Kidney (tissue), 22 donors: ENCODE measurements around the gene TMEM184C. TPM values are rescaled to one million over a fixed set of nuclear protein-coding genes. Genes with fewer than 3 reads are reported as not detected.

Experiments used
- DNase-seq, 5 donors: peaks; one replicate each; pipeline ENCODE4 v3.0.0-alpha.2; 2013 to 2020
- FAIRE-seq: peaks from 2 replicates; lab custom pipeline; 2012; peaks lifted over from hg19 to GRCh38; lab: Jason Lieb, UNC
- H3K27ac ChIP-seq, 2 donors: one replicate each; pipeline ENCODE4 v1.7.0; 2013; ENCODE audit warnings: low read depth in 2 of 2, low read length in 2 of 2, inconsistent platforms in 1 of 2
- H3K27me3 ChIP-seq: one replicate; pipeline ENCODE4 v1.7.1; 2013; ENCODE audit warnings: low read length, inconsistent platforms; ENCODE audit not compliant: control insufficient read depth, insufficient read depth
- H3K36me3 ChIP-seq, 3 donors: one replicate each; pipeline versions ENCODE4 v1.7.0 to v1.7.1; 2013; ENCODE audit warnings: low read length in 3 of 3, control low read depth in 1 of 3, inconsistent platforms in 1 of 3; ENCODE audit not compliant: insufficient read depth in 3 of 3, control insufficient read depth in 2 of 3
- H3K4me1 ChIP-seq, 3 donors: one replicate each; pipeline versions ENCODE4 v1.7.0 to v1.7.1; 2013; ENCODE audit warnings: low read length in 3 of 3, inconsistent platforms in 1 of 3, low read depth in 1 of 3; ENCODE audit not compliant: control insufficient read depth in 2 of 3, insufficient read depth in 2 of 3
- H3K4me3 ChIP-seq, 3 donors: one replicate each; pipeline versions ENCODE4 v1.7.0 to v1.8.1; 2013; ENCODE audit warnings: low read length in 3 of 3, control low read depth in 1 of 3, inconsistent platforms in 1 of 3
- H3K9ac ChIP-seq, 3 donors: one replicate each; pipeline versions ENCODE4 v1.7.0 to v1.7.1; 2013; ENCODE audit warnings: low read length in 3 of 3, control low read depth in 1 of 3, inconsistent platforms in 1 of 3
- H3K9me3 ChIP-seq, 3 donors: one replicate each; pipeline versions ENCODE4 v1.7.0 to v1.7.1; 2013; ENCODE audit warnings: low read length in 3 of 3, control low read depth in 1 of 3, inconsistent platforms in 1 of 3; ENCODE audit not compliant: control insufficient read depth in 2 of 3, insufficient read depth in 1 of 3
- CTCF ChIP-seq: IDR thresholded peaks from 3 replicates; pipeline ENCODE4 v1.5.1; 2012; ENCODE audit warnings: mild to moderate bottlenecking, moderate library complexity, borderline replicate concordance; ENCODE audit not compliant: insufficient read depth; ENCODE audit errors: extremely low read depth
- intact Hi-C: fragments of 100-400 bp; cut with DNase I; formaldehyde crosslinking; loops from one replicate; pipeline ENCODE4 v1.11.1; 2022
- long read RNA-seq, 10 donors: library from polyadenylated mRNA in 1 of 10; unstranded in 1 of 10; transcript quantifications; one replicate each; pipeline ENCODE4 v2.0.0 and lab custom pipeline, GENCODE V29; 2021 to 2026
- polyA plus RNA-seq: library from polyadenylated mRNA; stranded (reverse); fragments of 350-450 nt; fragmentation: Illumina TruSeq; extraction: RNeasy Lipid Tissue Mini Kit (QIAGEN cat#74804); gene quantifications from one replicate; pipeline ENCODE4 v1.2.3, GENCODE V29; 2014; ENCODE audit warnings: low read depth, low replicate concordance; ENCODE audit not compliant: insufficient read depth
- total RNA-seq: library from RNA; stranded (reverse); fragmentation: NEBNext Ultra II Directional; extraction: Animal tissue kit (Norgen Biotek cat#: 25700); gene quantifications from one replicate; pipeline ENCODE4 v1.2.1, GENCODE V29; 2021
- donor health status: control.
- donor health status: control.
- donor health status: control.
- donor health status: control.
- donor health status: control.
- donor health status: DM: yes; HTN: yes; CAD: no.
- donor health status: Normal renal cell carcinoma (clear cell type).

Gene TMEM184C
- 33.7 TPM for total RNA-seq
- 16.2 TPM for polyA plus RNA-seq
- long read RNA-seq, donor 1, full-length matches to known transcripts, result 5 of 59 reads
- long read RNA-seq, donor 1, partial matches to known transcripts, result 46 of 59 reads
- long read RNA-seq, donor 1, other reads (novel, unspliced or antisense), result 8 of 59 reads
- long read RNA-seq, donor 2, full-length matches to known transcripts, result 17 of 17 reads
- long read RNA-seq, donor 2, partial matches to known transcripts, result 0 of 17 reads
- long read RNA-seq, donor 2, other reads (novel, unspliced or antisense), result 0 of 17 reads
- long read RNA-seq, donor 3, full-length matches to known transcripts, result 13 of 51 reads
- long read RNA-seq, donor 3, partial matches to known transcripts, result 21 of 51 reads
- long read RNA-seq, donor 3, other reads (novel, unspliced or antisense), result 17 of 51 reads
- long read RNA-seq, donor 4, full-length matches to known transcripts, result 9 of 9 reads
- long read RNA-seq, donor 4, partial matches to known transcripts, result 0 of 9 reads
- long read RNA-seq, donor 4, other reads (novel, unspliced or antisense), result 0 of 9 reads
- long read RNA-seq, donor 5, result 0 reads
- long read RNA-seq, donor 6, partial matches to known transcripts, result 0 of 1 reads
- long read RNA-seq, donor 6, other reads (novel, unspliced or antisense), result 0 of 1 reads
- long read RNA-seq, donor 7, full-length matches to known transcripts, result 16 of 22 reads
- long read RNA-seq, donor 7, partial matches to known transcripts, result 2 of 22 reads
- long read RNA-seq, donor 7, other reads (novel, unspliced or antisense), result 4 of 22 reads
- long read RNA-seq, donor 8, full-length matches to known transcripts, result 7 of 7 reads
- long read RNA-seq, donor 8, partial matches to known transcripts, result 0 of 7 reads
- long read RNA-seq, donor 8, other reads (novel, unspliced or antisense), result 0 of 7 reads
- long read RNA-seq, donor 9, full-length matches to known transcripts, result 6 of 6 reads
- long read RNA-seq, donor 9, partial matches to known transcripts, result 0 of 6 reads
- long read RNA-seq, donor 9, other reads (novel, unspliced or antisense), result 0 of 6 reads
- long read RNA-seq, donor 10, full-length matches to known transcripts, result 2 of 2 reads
- long read RNA-seq, donor 10, partial matches to known transcripts, result 0 of 2 reads
- long read RNA-seq, donor 10, other reads (novel, unspliced or antisense), result 0 of 2 reads

GRCh38 chr4:147617173-147617840 is at the start of gene TMEM184C:
TMEM184C (plus strand) TSS chr4:147617397; CDS start chr4:147617957, 560 bp downstream.
- peak within 1 kb of the TSS; percentile 90 to 92 (median 91) for H3K4me3 ChIP-seq
- H3K9ac ChIP-seq, result peak within 1 kb of the TSS; percentile 74 to 89 (median 76)
- peak; percentile 97 for FAIRE-seq
- no peaks in the 10 kb centered on the region for H3K9me3 ChIP-seq
- peak; percentile 98 to 99 (median 99) for DNase-seq
- peak within 1 kb of the TSS; percentile 81 to 94 for H3K27ac ChIP-seq
- TF ChIP-seq CTCF, result no peak
- H3K4me1 ChIP-seq, result peaks cover 0 to 9% (median 6%) of the 10 kb centered on the region in 3 donors
- H3K27me3 ChIP-seq, result no peaks in the 10 kb centered on the region
- intact Hi-C loops, result no loop called here
- peaks cover 0 to 5% (median 3%) of the 10 kb centered on the region in 3 donors for H3K36me3 ChIP-seq

- no peaks in the 10 kb centered on the region for H3K36me3 ChIP-seq
- intact Hi-C loops, result no loop called here
- no peak overlapping the region for H3K4me3 ChIP-seq
- H3K9me3 ChIP-seq, result no peaks in the 10 kb centered on the region
- H3K4me1 ChIP-seq, result no peaks in the 10 kb centered on the region
- no peaks in the 10 kb centered on the region for H3K27me3 ChIP-seq
- no peak overlapping the region for H3K9ac ChIP-seq
- FAIRE-seq, result no peak
- no peak for TF ChIP-seq CTCF
- peak in 1 of 5 donors; percentile 10 for DNase-seq
- H3K27ac ChIP-seq, result no peak overlapping the region
These were observed 46.6 kb upstream of the TMEM184C start for GRCh38 chr4:147570616-147571015.

GRCh38 chr4:147571036-147571770 is 46.0 kb upstream of the TMEM184C start:
- intact Hi-C loops, result no loop called here
- Histone ChIP-seq H3K4me3 (no peak overlapping the region), H3K9ac (no peak overlapping the region), H3K4me1 (no peaks in the 10 kb centered on the region), H3K27me3 (no peaks in the 10 kb centered on the region), H3K9me3 (no peaks in the 10 kb centered on the region), H3K27ac (no peak overlapping the region), H3K36me3 (no peaks in the 10 kb centered on the region)
- no peak for DNase-seq
- FAIRE-seq, result no peak
- TF ChIP-seq CTCF, result no peak
